ENCODE measurements around the gene TPP2.

Gene TPP2

GRCh38 chr13:102608974-102609373 is 12.2 kb downstream of the TPP2 start:
- Histone ChIP-seq H3K9me3 (no peaks in the 10 kb centered on the region), H3K36me3 (peaks cover 19 to 51% (median 50%) of the 10 kb centered on the region in 3 donors), H3K4me1 (peaks cover 0 to 3% (median 0%) of the 10 kb centered on the region in 4 donors), H3K27ac (no peak overlapping the region), H3K27me3 (no peaks in the 10 kb centered on the region), H3K4me3 (no peak overlapping the region)
- intact Hi-C loops (cut with DNase I; ENCODE audit: low total_unique reads), result no loop called here
- TF ChIP-seq CTCF (IDR thresholded peaks at IDR 0.05), result no peak
- no peak for DNase-seq

- H3K27ac ChIP-seq, result no peak overlapping the region
- DNase-seq, result no peak
- intact Hi-C loops (cut with DNase I; ENCODE audit: low total_unique reads), result no loop called here
- H3K27me3 ChIP-seq, result no peaks in the 10 kb centered on the region
- TF ChIP-seq CTCF (IDR thresholded peaks at IDR 0.05), result no peak
- no peaks in the 10 kb centered on the region for H3K9me3 ChIP-seq
- peaks cover 19 to 50% (median 50%) of the 10 kb centered on the region in 3 donors for H3K36me3 ChIP-seq
- H3K4me1 ChIP-seq, result peaks cover 0 to 3% (median 0%) of the 10 kb centered on the region in 4 donors
- no peak overlapping the region for H3K4me3 ChIP-seq
Measured at GRCh38 chr13:102609696-102610095, 12.9 kb downstream of the TPP2 start.

- no peak for DNase-seq
- intact Hi-C loops (cut with DNase I; ENCODE audit: low total_unique reads), result no loop called here
- Histone ChIP-seq H3K4me1 (peaks cover 0 to 3% (median 0%) of the 10 kb centered on the region in 4 donors), H3K27me3 (no peaks in the 10 kb centered on the region), H3K4me3 (no peak overlapping the region), H3K36me3 (peaks cover 14 to 51% (median 50%) of the 10 kb centered on the region in 3 donors), H3K9me3 (no peaks in the 10 kb centered on the region), H3K27ac (no peak overlapping the region)
- no peak for TF ChIP-seq CTCF (IDR thresholded peaks at IDR 0.05)
Measured at GRCh38 chr13:102610296-102610895, 13.6 kb downstream of the TPP2 start.

GRCh38 chr13:102617697-102618350 is 21.0 kb downstream of the TPP2 start:
- Histone ChIP-seq H3K27ac (no peak overlapping the region), H3K4me1 (no peaks in the 10 kb centered on the region), H3K4me3 (no peak overlapping the region), H3K27me3 (no peaks in the 10 kb centered on the region), H3K36me3 (peaks cover 36 to 75% (median 44%) of the 10 kb centered on the region in 3 donors), H3K9me3 (no peaks in the 10 kb centered on the region)
- TF ChIP-seq CTCF (IDR thresholded peaks at IDR 0.05), result no peak
- intact Hi-C loops (cut with DNase I; ENCODE audit: low total_unique reads), result no loop called here
- no peak for DNase-seq

- H3K4me1 ChIP-seq, result no peaks in the 10 kb centered on the region
- intact Hi-C loops (cut with DNase I; ENCODE audit: low total_unique reads), result no loop called here
- H3K27ac ChIP-seq, result no peak overlapping the region
- H3K4me3 ChIP-seq, result no peak overlapping the region
- H3K27me3 ChIP-seq, result no peaks in the 10 kb centered on the region
- no peak for TF ChIP-seq CTCF (IDR thresholded peaks at IDR 0.05)
- H3K9me3 ChIP-seq, result no peaks in the 10 kb centered on the region
- no peak for DNase-seq
- peaks cover 45 to 93% (median 55%) of the 10 kb centered on the region in 3 donors for H3K36me3 ChIP-seq
Measured at GRCh38 chr13:102620516-102620915, 23.7 kb downstream of the TPP2 start.
